ENCODE data around the gene SLC6A19. TPM values are rescaled to one million over a fixed set of nuclear protein-coding genes. Genes with fewer than 3 reads are reported as not detected.

SLC6A19 gene
- total and polyA plus RNA-seq, 2 of the 4 experiments (the other 2 are of a cell fraction): not detected

DNA sequence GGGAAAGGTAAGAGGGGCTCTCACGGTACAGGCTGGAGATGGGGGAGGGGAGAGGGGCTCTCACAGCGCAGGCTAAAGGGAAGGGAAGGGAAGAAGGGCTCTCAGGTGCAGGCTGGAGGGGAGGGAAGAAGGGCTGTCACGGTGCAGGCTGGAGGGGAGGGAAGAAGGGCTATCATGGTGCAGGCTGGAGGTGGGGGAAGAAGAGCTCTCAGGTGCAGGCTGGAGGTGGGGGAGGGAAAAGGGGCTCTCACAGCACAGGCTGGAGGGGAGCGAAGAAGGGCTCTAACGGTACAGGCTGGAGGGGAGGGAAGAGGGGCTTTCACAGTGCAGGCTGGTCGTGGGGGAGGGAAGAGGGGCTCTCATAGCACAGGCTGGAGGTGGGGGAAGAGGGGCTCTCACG, 28.4 kb downstream of the SLC6A19 start:
- no peaks in the 10 kb centered on the region for H3K36me3 ChIP-seq (ENCODE audit: control insufficient read depth, insufficient read depth, low read length)
- no peaks in the 10 kb centered on the region for H3K79me1 ChIP-seq (ENCODE audit: low read depth in 1 of 2, low read length in 2 of 2)
- in situ Hi-C loops (cut with MboI; ENCODE audit: low sequenced_read_pairs): no loop called here
- 0 out of 2 replicates have a peak, but pooled peaks cover 3% of the 10 kb centered on the region for H3K9me3 ChIP-seq (ENCODE audit: control insufficient read depth, insufficient read depth, low read length)
- H3K4me2 ChIP-seq (ENCODE audit: low read depth, low read length): no peak overlapping the region
- no peak overlapping the region for H3K56ac ChIP-seq (ENCODE audit: extremely low read depth, insufficient read depth, low read length)
- H2BK5ac ChIP-seq (ENCODE audit: low read depth, low read length, poor library complexity, severe bottlenecking): no peak overlapping the region
- intact Hi-C loops (cut with micrococcal nuclease): no loop called here
- no peak overlapping the region for H4K5ac ChIP-seq (ENCODE audit: low read depth, low read length)
- CTCF ChIA-PET: no interaction called here
- DNase-seq (no peak), ATAC-seq (ENCODE audit: low read depth) (no peak)
- no TSS peak for BruUV-seq (replicated peaks)
- no peak overlapping the region for H3K18ac ChIP-seq (ENCODE audit: low read depth, low read length)
- H3K4ac ChIP-seq (ENCODE audit: low read depth, low read length): no peak overlapping the region
- no peak overlapping the region for H2BK20ac ChIP-seq (ENCODE audit: low read depth, low read length)
- no peak overlapping the region for H2AK5ac ChIP-seq (ENCODE audit: low read depth, low read length)
- no peak overlapping the region for H3K4me3 ChIP-seq (ENCODE audit: insufficient read depth, low read depth, low read length)
- peaks cover 2% of the 10 kb centered on the region; the same call in 1 of the 2 replicates for H3K27me3 ChIP-seq (ENCODE audit: control insufficient read depth, insufficient read depth, low read length)
- no peak overlapping the region for H3K23ac ChIP-seq (ENCODE audit: low read depth, low read length)
- H3K14ac ChIP-seq (replicated peaks; ENCODE audit: low read depth, low read length): no peak overlapping the region
- no peaks in the 10 kb centered on the region; the same call in 1 of the 2 replicates for H3K4me1 ChIP-seq (ENCODE audit: control insufficient read depth, insufficient read depth, low read length)
- H2BK15ac ChIP-seq (ENCODE audit: low read depth, low read length): no peak overlapping the region
- no peak overlapping the region for H2AFZ ChIP-seq (replicated peaks; ENCODE audit: low read length, poor library complexity)
- dilution Hi-C loops (cut with HindIII; ENCODE audit: low sequenced_read_pairs, unreplicated experiment): no loop called here
- H4K8ac ChIP-seq (ENCODE audit: low read depth in 2 of 2, low read length in 2 of 2): no peak overlapping the region
- WGBS, 2 experiments (ENCODE audit: extremely low coverage in 2 of 2, insufficient read length in 1 of 2): no CpG with 5 or more reads among the region's 7 CpGs
- H3K27ac ChIP-seq (ENCODE audit: insufficient read depth, low read length): no peak overlapping the region
- H2BK120ac ChIP-seq (ENCODE audit: low read depth, low read length): no peak overlapping the region
- no peak overlapping the region for H3K9ac ChIP-seq (ENCODE audit: low read depth, low read length)
- no peak for TF ChIP-seq FOS (IDR thresholded peaks at IDR 0.05; ENCODE audit: low read depth, low read length)
- TF ChIP-seq, protein P1, sequence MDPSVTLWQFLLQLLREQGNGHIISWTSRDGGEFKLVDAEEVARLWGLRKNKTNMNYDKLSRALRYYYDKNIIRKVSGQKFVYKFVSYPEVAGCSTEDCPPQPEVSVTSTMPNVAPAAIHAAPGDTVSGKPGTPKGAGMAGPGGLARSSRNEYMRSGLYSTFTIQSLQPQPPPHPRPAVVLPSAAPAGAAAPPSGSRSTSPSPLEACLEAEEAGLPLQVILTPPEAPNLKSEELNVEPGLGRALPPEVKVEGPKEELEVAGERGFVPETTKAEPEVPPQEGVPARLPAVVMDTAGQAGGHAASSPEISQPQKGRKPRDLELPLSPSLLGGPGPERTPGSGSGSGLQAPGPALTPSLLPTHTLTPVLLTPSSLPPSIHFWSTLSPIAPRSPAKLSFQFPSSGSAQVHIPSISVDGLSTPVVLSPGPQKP (IDR thresholded peaks at IDR 0.05; ENCODE audit: borderline replicate concordance, low read depth, low read length): no peak
- TF ChIP-seq MAZ (IDR thresholded peaks at IDR 0.05; ENCODE audit: borderline replicate concordance, low read depth, low read length): no peak
- no peak for TF ChIP-seq CHD1 (IDR thresholded peaks at IDR 0.05; ENCODE audit: low read depth, low read length)
- no peak for TF ChIP-seq MXI1 (IDR thresholded peaks at IDR 0.05; ENCODE audit: borderline replicate concordance, low read depth, low read length)
- no peak for TF ChIP-seq RAD21 (IDR thresholded peaks at IDR 0.05; ENCODE audit: low read length)
- no peak for TF ChIP-seq NFE2L2 (IDR thresholded peaks at IDR 0.05; ENCODE audit: low read depth, low read length)
- no peak for TF ChIP-seq MAFK (IDR thresholded peaks at IDR 0.05; ENCODE audit: low read depth, low read length)
- no peak for TF ChIP-seq BHLHE40 (IDR thresholded peaks at IDR 0.05; ENCODE audit: low read depth, low read length)
- TF ChIP-seq, protein P2, sequence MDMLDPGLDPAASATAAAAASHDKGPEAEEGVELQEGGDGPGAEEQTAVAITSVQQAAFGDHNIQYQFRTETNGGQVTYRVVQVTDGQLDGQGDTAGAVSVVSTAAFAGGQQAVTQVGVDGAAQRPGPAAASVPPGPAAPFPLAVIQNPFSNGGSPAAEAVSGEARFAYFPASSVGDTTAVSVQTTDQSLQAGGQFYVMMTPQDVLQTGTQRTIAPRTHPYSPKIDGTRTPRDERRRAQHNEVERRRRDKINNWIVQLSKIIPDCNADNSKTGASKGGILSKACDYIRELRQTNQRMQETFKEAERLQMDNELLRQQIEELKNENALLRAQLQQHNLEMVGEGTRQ (IDR thresholded peaks at IDR 0.05; ENCODE audit: low read depth, low read length): no peak
- no peak for TF ChIP-seq RFX5 (IDR thresholded peaks at IDR 0.05; ENCODE audit: low read depth, low read length)
- no peak for TF ChIP-seq SMC3 (IDR thresholded peaks at IDR 0.05; ENCODE audit: low read depth, low read length)
- TF ChIP-seq RCOR1 (IDR thresholded peaks at IDR 0.05; ENCODE audit: insufficient replicate concordance, low read length): no peak
- no peak for TF ChIP-seq POLR2A (IDR thresholded peaks at IDR 0.05; ENCODE audit: low read depth, low read length)
- TF ChIP-seq, protein P3, sequence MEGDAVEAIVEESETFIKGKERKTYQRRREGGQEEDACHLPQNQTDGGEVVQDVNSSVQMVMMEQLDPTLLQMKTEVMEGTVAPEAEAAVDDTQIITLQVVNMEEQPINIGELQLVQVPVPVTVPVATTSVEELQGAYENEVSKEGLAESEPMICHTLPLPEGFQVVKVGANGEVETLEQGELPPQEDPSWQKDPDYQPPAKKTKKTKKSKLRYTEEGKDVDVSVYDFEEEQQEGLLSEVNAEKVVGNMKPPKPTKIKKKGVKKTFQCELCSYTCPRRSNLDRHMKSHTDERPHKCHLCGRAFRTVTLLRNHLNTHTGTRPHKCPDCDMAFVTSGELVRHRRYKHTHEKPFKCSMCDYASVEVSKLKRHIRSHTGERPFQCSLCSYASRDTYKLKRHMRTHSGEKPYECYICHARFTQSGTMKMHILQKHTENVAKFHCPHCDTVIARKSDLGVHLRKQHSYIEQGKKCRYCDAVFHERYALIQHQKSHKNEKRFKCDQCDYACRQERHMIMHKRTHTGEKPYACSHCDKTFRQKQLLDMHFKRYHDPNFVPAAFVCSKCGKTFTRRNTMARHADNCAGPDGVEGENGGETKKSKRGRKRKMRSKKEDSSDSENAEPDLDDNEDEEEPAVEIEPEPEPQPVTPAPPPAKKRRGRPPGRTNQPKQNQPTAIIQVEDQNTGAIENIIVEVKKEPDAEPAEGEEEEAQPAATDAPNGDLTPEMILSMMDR (conservative IDR thresholded peaks at IDR 0.05; ENCODE audit: low read depth, low read length): no peak
- no peak for TF ChIP-seq CEBPB (IDR thresholded peaks at IDR 0.05; ENCODE audit: low read depth, low read length)
- POLR2A ChIA-PET (ENCODE audit: unreplicated experiment): no interaction called here
- no peak overlapping the region for H4K91ac ChIP-seq (ENCODE audit: insufficient read depth, low read depth, low read length)
- no peaks in the 10 kb centered on the region for H3K9me1 ChIP-seq (ENCODE audit: insufficient read depth, low read length)
- no peaks in the 10 kb centered on the region for H4K20me1 ChIP-seq (ENCODE audit: insufficient read depth, low read length)
- no peak overlapping the region for H2AK9ac ChIP-seq (replicated peaks; ENCODE audit: low read depth, low read length, poor library complexity)

Data from IMR-90 (cell line).